H1 (cell line): ENCODE measurements around the gene ZNF256. TPM values are rescaled to one million over a fixed set of nuclear protein-coding genes. Genes with fewer than 3 reads are reported as not detected.

Experiments
- CTCF ChIA-PET: fragments of 300-600 bp; sonication (Branson Sonifier 250); formaldehyde crosslinking; loops from one replicate; lab custom pipeline; 2021; ENCODE audit not compliant: partially characterized antibody; lab: Charles Lee
- POLR2A ChIA-PET: fragments of 300-600 bp; sonication (Branson Sonifier 250); formaldehyde crosslinking; loops from one replicate; lab custom pipeline; 2021; ENCODE audit warnings: inconsistent platforms; ENCODE audit not compliant: partially characterized antibody; lab: Charles Lee
- DNase-seq, 2 experiments: peaks; one replicate each; pipeline versions ENCODE4 v3.0.0 to v3.0.0-alpha.2; 2010 to 2022; ENCODE audit warnings: low spot score in 2 of 2, low read depth in 1 of 2, mixed read lengths in 1 of 2
- FAIRE-seq: peaks from 2 replicates; lab custom pipeline; 2011; peaks lifted over from hg19 to GRCh38; lab: Jason Lieb, UNC
- H2AFZ ChIP-seq: 2 replicates; pipeline ENCODE4 v1.8.1; 2012; ENCODE audit warnings: low read length, inconsistent platforms
- H2AK5ac ChIP-seq: 2 replicates; pipeline ENCODE4 v1.6.1; 2013; ENCODE audit warnings: low read depth, low read length
- H2BK120ac ChIP-seq: replicated peaks from 2 replicates; pipeline ENCODE3; 2013; ENCODE audit warnings: low read depth, low read length, inconsistent platforms
- H2BK12ac ChIP-seq: 2 replicates; pipeline ENCODE4 v1.6.1; 2013; ENCODE audit warnings: low read depth, low read length
- H2BK15ac ChIP-seq: 2 replicates; pipeline ENCODE4 v1.6.1; 2013; ENCODE audit warnings: low read length
- H2BK20ac ChIP-seq: 2 replicates; pipeline ENCODE4 v1.6.1; 2013; ENCODE audit warnings: low read length
- H2BK5ac ChIP-seq: 2 replicates; pipeline ENCODE4 v1.6.1; 2013; ENCODE audit warnings: low read depth, low read length
- H3K14ac ChIP-seq: 2 replicates; pipeline ENCODE4 v1.6.1; 2013; ENCODE audit warnings: inconsistent platforms; ENCODE audit not compliant: insufficient read length
- H3K18ac ChIP-seq: 2 replicates; pipeline ENCODE4 v1.6.1; 2013; ENCODE audit warnings: low read length; ENCODE audit errors: extremely low read depth
- H3K23ac ChIP-seq: 2 replicates; pipeline ENCODE4 v1.6.1; 2013; ENCODE audit warnings: inconsistent platforms; ENCODE audit not compliant: insufficient read length
- H3K23me2 ChIP-seq: 2 replicates; pipeline ENCODE4 v1.6.1; 2013; ENCODE audit warnings: low read depth, low read length
- H3K27ac ChIP-seq: 2 replicates; pipeline ENCODE4 v1.6.1; 2011; ENCODE audit warnings: low read depth, low read length, inconsistent platforms
- H3K27me3 ChIP-seq, 4 experiments: replicated peaks in 1 of 4; 1 replicate in 1 of 4; 2 replicates in 3 of 4; pipeline versions ENCODE4 v1.6.1 to v1.8.1; 2011 to 2013; ENCODE audit warnings: low read length in 3 of 4, mild to moderate bottlenecking in 3 of 4, inconsistent platforms in 2 of 4, mixed read lengths in 2 of 4, moderate library complexity in 1 of 4; ENCODE audit not compliant: control insufficient read depth in 3 of 4, insufficient read depth in 3 of 4; ENCODE audit errors: extremely low read depth in 1 of 4
- H3K36me3 ChIP-seq, 4 experiments: 2 replicates each; pipeline versions ENCODE4 v1.6.1 to v1.8.1; 2011 to 2013; ENCODE audit warnings: mild to moderate bottlenecking in 4 of 4, low read length in 3 of 4, moderate library complexity in 2 of 4, control low read depth in 1 of 4, inconsistent platforms in 1 of 4; ENCODE audit not compliant: insufficient read depth in 4 of 4, control insufficient read depth in 2 of 4
- H3K4ac ChIP-seq: replicated peaks from 2 replicates; pipeline ENCODE3; 2013; ENCODE audit warnings: low read length, low read depth, mixed read lengths, inconsistent platforms; ENCODE audit not compliant: insufficient read length
- H3K4me1 ChIP-seq, 4 experiments: replicated peaks in 1 of 4; 1 replicate in 1 of 4; 2 replicates in 3 of 4; pipeline versions ENCODE4 v1.6.1 to v1.8.1; 2011 to 2013; ENCODE audit warnings: low read length in 3 of 4, inconsistent platforms in 2 of 4, mixed read lengths in 1 of 4; ENCODE audit not compliant: insufficient read depth in 4 of 4, control insufficient read depth in 3 of 4
- H3K4me2 ChIP-seq, 2 experiments: 2 replicates each; pipeline versions ENCODE4 v1.6.1 to v1.8.1; 2011 to 2013; ENCODE audit warnings: low read depth in 2 of 2, low read length in 2 of 2, control low read depth in 1 of 2, inconsistent platforms in 1 of 2, mild to moderate bottlenecking in 1 of 2; ENCODE audit not compliant: insufficient read depth in 1 of 2
- H3K4me3 ChIP-seq, 4 experiments: fragments of 200-600, 300-600 bp in 1 of 4; sonication (generic), shearing (Covaris generic), sonication (Bioruptor Twin) in 1 of 4; 2 replicates each; pipeline versions ENCODE4 v1.5.1 to v1.8.1; 2011 to 2016; ENCODE audit warnings: low read length in 4 of 4, low read depth in 3 of 4, control low read depth in 2 of 4, inconsistent platforms in 2 of 4, mild to moderate bottlenecking in 2 of 4, mixed read lengths in 1 of 4, moderate library complexity in 1 of 4; ENCODE audit not compliant: insufficient read depth in 2 of 4; ENCODE audit errors: extremely low read depth in 1 of 4
- H3K56ac ChIP-seq: replicated peaks from 2 replicates; pipeline ENCODE3; 2013; ENCODE audit warnings: low read depth, mild to moderate bottlenecking, mixed read lengths, low read length, inconsistent platforms; ENCODE audit not compliant: insufficient read length
- H3K79me1 ChIP-seq: 2 replicates; pipeline ENCODE4 v1.6.1; 2013; ENCODE audit warnings: low read depth, low read length, control low read depth
- H3K79me2 ChIP-seq, 2 experiments: 2 replicates each; pipeline versions ENCODE4 v1.6.1 to v1.8.1; 2012 to 2013; ENCODE audit warnings: low read length in 2 of 2, mild to moderate bottlenecking in 2 of 2, inconsistent platforms in 1 of 2; ENCODE audit not compliant: insufficient read depth in 2 of 2, control insufficient read depth in 1 of 2
- H3K9ac ChIP-seq, 4 experiments: replicated peaks in 1 of 4; 1 replicate in 1 of 4; 2 replicates in 3 of 4; pipeline versions ENCODE4 v1.6.1 to v1.8.1; 2011 to 2013; ENCODE audit warnings: low read depth in 3 of 4, low read length in 3 of 4, control low read depth in 2 of 4, mild to moderate bottlenecking in 2 of 4, moderate library complexity in 2 of 4, inconsistent platforms in 1 of 4; ENCODE audit errors: extremely low read depth in 1 of 4
- H3K9me3 ChIP-seq, 2 experiments: 2 replicates each; pipeline versions ENCODE4 v1.6.1 to v1.8.1; 2012 to 2013; ENCODE audit warnings: mild to moderate bottlenecking in 2 of 2, moderate library complexity in 2 of 2, control low read depth in 1 of 2, inconsistent platforms in 1 of 2, low read depth in 1 of 2, low read length in 1 of 2, mixed read lengths in 1 of 2; ENCODE audit not compliant: insufficient read depth in 2 of 2
- H4K20me1 ChIP-seq, 2 experiments: replicated peaks in 1 of 2; 2 replicates each; pipeline versions ENCODE3 to v1.8.1; 2011 to 2013; ENCODE audit warnings: inconsistent platforms in 2 of 2, low read length in 2 of 2, mild to moderate bottlenecking in 1 of 2; ENCODE audit not compliant: insufficient read depth in 2 of 2, control insufficient read depth in 1 of 2
- H4K5ac ChIP-seq: 2 replicates; pipeline ENCODE4 v1.6.1; 2013; ENCODE audit warnings: low read length, low read depth, mixed read lengths, inconsistent platforms; ENCODE audit not compliant: insufficient read length
- H4K8ac ChIP-seq: 2 replicates; pipeline ENCODE4 v1.8.0; 2013; ENCODE audit warnings: mild to moderate bottlenecking, moderate library complexity, low read length, inconsistent platforms; ENCODE audit not compliant: insufficient read depth; ENCODE audit errors: extremely low read depth
- H4K91ac ChIP-seq: replicated peaks from 2 replicates; pipeline ENCODE3; 2013; ENCODE audit warnings: low read length, mixed read lengths, inconsistent platforms; ENCODE audit not compliant: insufficient read length
- GTF2F1 ChIP-seq: IDR thresholded peaks from 2 replicates; pipeline ENCODE4 v1.6.1; 2012; ENCODE audit warnings: low read depth, low read length, improper control_type of control experiment, borderline replicate concordance
- JUND ChIP-seq: IDR thresholded peaks from 2 replicates; pipeline ENCODE4 v1.6.1; 2011; ENCODE audit warnings: mild to moderate bottlenecking, improper control_type of control experiment, low read length
- POLR2AphosphoS5 ChIP-seq: IDR thresholded peaks from 2 replicates; pipeline ENCODE4 v1.6.1; 2011; ENCODE audit warnings: low read depth, low read length
- SIRT6 ChIP-seq: IDR thresholded peaks from one replicate; pipeline ENCODE4 v1.7.1; 2012; ENCODE audit warnings: low read length, inconsistent platforms
- TAF7 ChIP-seq: optimal IDR thresholded peaks from 2 replicates; pipeline ENCODE3; 2011; ENCODE audit warnings: low read depth, mild to moderate bottlenecking, inconsistent platforms, low read length, moderate library complexity, borderline replicate concordance
- whole genome bisulfite sequencing, 2 experiments: shearing (Covaris generic) in 1 of 2; methylation state at CpG; one replicate each; pipeline versions ENCODE4 v1.1.6 to v1.1.7; 2013 to 2015; ENCODE audit warnings: low lambda C conversion rate in 2 of 2, mixed read lengths in 2 of 2, inconsistent platforms in 1 of 2, low coverage in 1 of 2, missing lambda C conversion rate in 1 of 2; ENCODE audit not compliant: insufficient replicate concordance in 2 of 2, insufficient coverage in 1 of 2, insufficient read length in 1 of 2; ENCODE audit errors: extremely low coverage in 1 of 2, missing lambda C conversion rate in 1 of 2; 5-methylcytosine and 5-hydroxymethylcytosine counted together
- polyA plus RNA-seq, 7 experiments: library from polyadenylated mRNA; depleted of rRNA in 3 of 7; stranded (reverse) in 5 of 7; unstranded in 2 of 7; fragments of >200 nt in 5 of 7; fragments of 200-250 nt in 2 of 7; gene quantifications; 1 replicate in 5 of 7; 2 replicates in 1 of 7; 4 replicates in 1 of 7; pipeline versions ENCODE4 v1.2.1 to v1.2.3, GENCODE V29; 2011 to 2013; ENCODE audit warnings: missing spikeins in 2 of 7, mixed read lengths in 2 of 7
- total RNA-seq: library from RNA; stranded (reverse); fragmentation: NEBNext Ultra II Directional; extraction: Animal tissue kit (Norgen Biotek cat#: 25700); gene quantifications from 2 replicates; pipeline ENCODE4 v1.2.1, GENCODE V29; 2021

Gene ZNF256
- total and polyA plus RNA-seq, 2 of the 8 experiments (the other 6 are each of a cell fraction or from before 2014, with no cell fraction given): 6.1 to 13.5 TPM

DNA sequence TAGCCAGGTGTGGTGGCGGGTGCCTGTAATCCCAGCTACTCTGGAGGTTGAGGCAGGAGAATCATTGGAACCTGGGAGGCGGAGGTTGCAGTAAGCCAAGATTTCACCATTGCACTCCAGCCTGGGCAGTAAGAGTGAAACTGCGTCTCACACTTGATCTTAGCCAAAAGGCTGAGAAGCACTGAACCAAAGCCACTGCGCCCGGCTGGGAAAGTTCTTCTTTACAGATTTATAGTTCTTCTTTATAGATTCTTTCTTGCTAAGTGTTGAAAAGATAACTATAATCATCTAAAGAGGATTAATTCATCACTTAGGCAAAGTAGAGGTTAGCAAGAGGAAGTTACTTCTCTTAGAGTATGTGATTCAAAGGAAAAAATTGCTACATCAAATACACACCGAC lies 42.2 kb downstream of the ZNF256 start:
- H2AK5ac ChIP-seq: no peak overlapping the region
- no peaks in the 10 kb centered on the region for H4K20me1 ChIP-seq
- FAIRE-seq (no peak), DNase-seq (no peak)
- H3K79me2 ChIP-seq: no peaks in the 10 kb centered on the region; a peak in 1 of 4 replicates
- ChIA-PET POLR2A (interaction anchor here (1.2 to 4.3 kb wide), 3 partner anchors 10 to 91 kb away, joined by 4 to 28 read pairs (median 23); partner anchors contain the start of genes ZNF417 and ZNF814), CTCF (interaction anchor here (0.6 kb wide), 1 partner anchor 38 kb away, joined by 3 read pairs; no protein-coding TSS in a partner anchor)
- H2BK12ac ChIP-seq: no peak overlapping the region
- H3K14ac ChIP-seq: no peak overlapping the region
- H2BK5ac ChIP-seq: no peak overlapping the region
- no peaks in the 10 kb centered on the region for H3K4me1 ChIP-seq
- H3K4ac ChIP-seq: no peak overlapping the region
- no peaks in the 10 kb centered on the region for H3K23me2 ChIP-seq
- H3K23ac ChIP-seq: no peak overlapping the region
- no peaks in the 10 kb centered on the region for H3K9me3 ChIP-seq
- no peak overlapping the region for H4K8ac ChIP-seq
- no peaks in the 10 kb centered on the region for H3K27me3 ChIP-seq
- H3K18ac ChIP-seq: no peak overlapping the region
- H2BK20ac ChIP-seq: no peak overlapping the region
- WGBS, 2 experiments: 89% methylated on average over 6 of the region's 6 CpGs; no CpG with 5 or more reads in 1 of the 2 experiments
- no peak overlapping the region for H4K91ac ChIP-seq
- no peak overlapping the region for H2BK120ac ChIP-seq
- no peak overlapping the region for H3K27ac ChIP-seq
- no peak overlapping the region for H4K5ac ChIP-seq
- no peak for TF ChIP-seq SIRT6
- no peak for TF ChIP-seq POLR2AphosphoS5
- no peak for TF ChIP-seq JUND
- no peak for TF ChIP-seq GTF2F1
- TF ChIP-seq TAF7: no peak
- TF ChIP-seq, all 59 proteins: peak for 0
- Histone ChIP-seq H3K9ac (no peak overlapping the region), H2BK15ac (no peak overlapping the region), H3K4me3 (no peak overlapping the region), H3K56ac (no peak overlapping the region), H3K4me2 (no peak overlapping the region), H3K36me3 (peaks cover 0 to 20% (median 10%) of the 10 kb centered on the region in 4 experiments; a peak in 6 of 8 replicates), H2AFZ (no peak overlapping the region), H3K79me1 (no peaks in the 10 kb centered on the region)
